Eye (tissue), 1 donor: Measurements from ENCODE around the gene ZNF799.
"Not testable (repeated sequence)": the region's sequence is repeated elsewhere in the genome, so short reads cannot be mapped to it uniquely, and the experiment has no call there.

Source experiments
- DNase-seq: peaks from one replicate; pipeline ENCODE4 v3.0.0-alpha.2; 2015

The ZNF799 gene

DNA sequence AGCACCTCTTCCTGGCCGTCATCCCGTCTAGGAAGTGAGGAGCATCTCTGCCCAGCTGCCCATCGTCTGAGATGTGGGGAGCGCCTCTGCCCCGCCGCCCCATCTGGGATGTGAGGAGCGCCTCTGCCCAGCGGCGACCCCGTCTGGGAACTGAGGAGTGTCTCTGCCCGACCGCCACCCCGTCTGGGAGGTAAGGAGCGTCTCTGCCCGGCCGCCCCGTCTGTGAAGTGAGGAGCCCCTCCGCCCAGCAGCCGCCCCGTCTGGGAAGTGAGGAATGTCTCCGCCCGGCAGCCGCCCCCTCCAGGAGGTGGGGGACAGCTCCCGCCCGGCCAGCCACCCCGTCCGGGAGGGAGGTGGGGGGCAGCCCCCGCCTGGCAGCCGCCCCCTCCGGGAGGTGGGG, 38.8 kb downstream of the ZNF799 start:
- not testable (repeated sequence) for DNase-seq

DNA sequence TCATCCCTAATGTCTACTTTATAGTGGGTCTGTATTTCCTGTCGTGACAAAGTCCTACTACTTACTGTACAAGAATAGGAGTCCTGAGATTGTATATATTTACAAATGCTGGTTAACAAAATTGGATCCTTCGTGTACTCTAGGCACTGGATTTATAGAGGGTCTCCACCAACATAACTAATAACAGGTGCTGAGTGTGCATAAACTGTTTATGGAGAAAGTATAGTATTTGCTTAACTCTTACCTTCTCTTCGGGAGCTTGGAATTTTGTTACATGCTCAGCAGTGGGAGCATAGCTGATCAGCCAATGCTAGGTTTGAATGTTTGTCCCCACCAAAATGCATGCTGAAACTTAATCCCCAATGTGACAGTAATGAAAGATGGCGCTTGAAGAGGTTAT, 47.7 kb downstream of the ZNF799 start:
- no peak for DNase-seq

DNA sequence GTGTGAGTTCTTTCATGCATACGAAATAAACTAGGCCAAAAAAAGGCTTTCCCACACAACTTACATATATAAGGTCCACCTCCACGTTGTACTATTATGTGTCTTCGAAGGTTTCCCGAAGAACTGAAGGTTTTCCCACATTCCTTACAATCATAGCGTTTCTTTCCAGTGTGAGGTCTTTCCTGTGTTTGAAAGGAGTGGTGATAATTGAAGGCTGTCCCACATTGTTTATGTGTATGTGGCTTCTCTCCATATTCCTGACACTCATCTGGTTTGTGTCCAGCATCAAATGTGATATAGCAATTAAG, 50.2 kb downstream of the ZNF799 start:
- no peak for DNase-seq

DNA sequence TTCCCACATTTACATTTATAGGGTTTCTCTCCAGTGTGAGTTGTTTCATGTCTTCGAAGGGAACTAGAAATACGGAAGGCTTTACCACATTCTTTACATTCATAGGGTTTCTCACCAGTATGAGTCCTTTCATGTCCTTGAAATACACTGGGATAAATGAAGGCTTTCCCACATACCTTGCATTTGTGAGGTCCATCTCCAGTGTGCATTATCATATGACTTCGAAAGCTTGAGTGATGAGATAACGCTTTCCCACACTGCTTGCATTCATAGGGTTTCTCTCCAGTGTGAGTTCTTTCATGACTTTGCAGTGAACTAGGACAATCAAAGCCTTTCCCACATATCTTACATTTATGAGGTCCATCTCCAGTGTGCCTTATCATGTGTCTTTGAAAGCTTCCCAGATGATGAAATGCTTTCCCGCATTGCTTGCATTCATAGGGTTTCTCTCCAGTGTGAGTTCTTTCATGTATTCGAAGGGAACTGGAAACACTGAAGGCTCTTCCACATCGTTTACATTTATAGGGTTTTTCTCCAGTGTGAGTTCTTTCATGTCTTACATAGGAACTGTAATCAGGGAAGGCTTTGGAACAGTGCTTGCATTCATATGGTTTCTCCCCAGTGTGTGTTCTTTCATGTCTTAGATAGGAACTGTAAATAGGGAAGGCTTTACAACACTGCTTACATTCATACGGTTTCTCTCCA, 50.7 kb downstream of the ZNF799 start:
- DNase-seq: no peak

DNA sequence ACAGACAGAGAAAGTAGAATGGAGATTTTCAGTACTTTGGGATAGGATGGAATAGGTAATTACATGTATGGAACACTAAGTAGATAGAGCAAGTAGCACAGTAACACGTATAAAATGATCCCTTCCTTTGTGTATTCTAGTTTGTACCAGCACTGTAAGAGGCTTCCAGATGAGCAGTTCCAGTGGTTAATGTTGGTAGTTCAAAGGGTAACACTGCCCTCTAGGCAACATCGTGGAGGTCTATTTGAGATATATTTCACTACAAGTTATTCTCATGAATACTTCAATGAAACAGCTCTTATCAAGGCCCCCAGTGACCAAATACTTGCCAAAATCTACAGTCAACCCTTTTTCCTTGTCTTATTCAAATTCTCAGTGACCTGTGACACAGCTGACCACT, 54.2 kb downstream of the ZNF799 start:
- no peak for DNase-seq

DNA sequence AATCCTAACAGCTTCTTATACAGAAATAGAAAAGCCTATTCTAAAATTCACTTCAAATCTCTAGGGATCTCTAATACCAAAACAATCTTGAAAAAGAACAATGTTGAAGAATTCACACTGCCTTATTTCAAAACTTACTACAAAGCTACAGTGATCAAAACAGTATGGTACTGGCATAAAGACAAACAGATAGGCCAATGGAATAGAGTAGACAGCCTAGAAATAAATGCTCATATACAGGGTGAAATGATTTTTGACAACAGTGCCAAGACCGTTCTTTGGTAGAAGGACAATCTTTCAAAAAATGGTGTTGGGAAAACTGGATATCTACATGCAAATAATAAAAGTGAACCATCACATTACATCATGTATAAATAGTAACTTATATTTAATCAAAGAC, 55.9 kb downstream of the ZNF799 start:
- DNase-seq: no peak
